C4-2B (cell line): ENCODE measurements around the gene HSPBP1.

Experiments
- ZFX ChIP-seq: fragments of 450-650 bp; IDR thresholded peaks from 2 replicates; pipeline ENCODE4 v1.6.1; 2017
- TF ChIP-seq, protein P1 (sequence below): fragments of 450-650 bp; conservative IDR thresholded peaks from 2 replicates; pipeline ENCODE4 v1.5.1; 2017; ENCODE audit warnings: mild to moderate bottlenecking

DNA sequence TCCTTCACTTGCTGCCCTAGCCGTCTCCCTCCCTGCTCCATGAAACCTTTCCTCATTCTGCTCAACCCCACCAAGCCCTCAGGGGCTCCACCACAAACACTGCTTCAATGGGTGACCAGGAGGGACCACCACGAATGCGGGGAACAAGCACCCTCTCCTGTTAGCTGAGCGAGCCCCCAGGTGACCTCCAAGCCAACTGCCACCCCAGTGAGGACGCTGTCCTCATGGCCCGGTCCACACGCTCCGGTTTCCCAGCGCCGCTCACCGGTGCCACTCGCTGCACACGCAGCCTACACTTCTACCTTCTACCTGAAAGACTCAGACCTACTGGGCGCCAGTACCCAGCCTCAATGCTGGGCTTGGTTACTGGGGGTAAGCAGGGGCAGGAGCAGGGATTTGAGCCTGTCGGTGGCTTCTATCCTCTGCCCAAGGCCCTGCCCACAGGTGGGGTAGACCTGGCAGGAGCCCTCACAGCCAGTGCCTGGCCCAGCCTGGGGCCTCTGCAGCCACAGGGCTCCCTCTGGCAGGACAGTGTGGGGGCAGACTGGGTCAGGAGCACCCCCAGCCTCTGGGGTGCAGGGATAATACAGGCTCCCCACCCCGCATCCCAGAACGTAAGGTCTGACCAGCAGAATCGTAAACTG lies 50.6 kb downstream of the HSPBP1 start:
- TF ChIP-seq, protein P1, sequence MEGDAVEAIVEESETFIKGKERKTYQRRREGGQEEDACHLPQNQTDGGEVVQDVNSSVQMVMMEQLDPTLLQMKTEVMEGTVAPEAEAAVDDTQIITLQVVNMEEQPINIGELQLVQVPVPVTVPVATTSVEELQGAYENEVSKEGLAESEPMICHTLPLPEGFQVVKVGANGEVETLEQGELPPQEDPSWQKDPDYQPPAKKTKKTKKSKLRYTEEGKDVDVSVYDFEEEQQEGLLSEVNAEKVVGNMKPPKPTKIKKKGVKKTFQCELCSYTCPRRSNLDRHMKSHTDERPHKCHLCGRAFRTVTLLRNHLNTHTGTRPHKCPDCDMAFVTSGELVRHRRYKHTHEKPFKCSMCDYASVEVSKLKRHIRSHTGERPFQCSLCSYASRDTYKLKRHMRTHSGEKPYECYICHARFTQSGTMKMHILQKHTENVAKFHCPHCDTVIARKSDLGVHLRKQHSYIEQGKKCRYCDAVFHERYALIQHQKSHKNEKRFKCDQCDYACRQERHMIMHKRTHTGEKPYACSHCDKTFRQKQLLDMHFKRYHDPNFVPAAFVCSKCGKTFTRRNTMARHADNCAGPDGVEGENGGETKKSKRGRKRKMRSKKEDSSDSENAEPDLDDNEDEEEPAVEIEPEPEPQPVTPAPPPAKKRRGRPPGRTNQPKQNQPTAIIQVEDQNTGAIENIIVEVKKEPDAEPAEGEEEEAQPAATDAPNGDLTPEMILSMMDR, result no peak
- no peak for TF ChIP-seq ZFX
